Heart right ventricle (tissue), 16 donors: Measurements from ENCODE around the gene CCDC183. TPM values are rescaled to one million over a fixed set of nuclear protein-coding genes. Genes with fewer than 3 reads are reported as not detected.
"Not testable (repeated sequence)": the region's sequence is repeated elsewhere in the genome, so short reads cannot be mapped to it uniquely, and the experiment has no call there.

ENCODE experiments used
- ATAC-seq, 8 donors: fragments of 200-7000 bp; cut with Tn5 transposase; one replicate each; pipeline ENCODE4 v1.9.1; 2020; ENCODE audit warnings: mild to moderate bottlenecking in 8 of 8, moderate library complexity in 8 of 8, moderate number of reproducible peaks in 1 of 8
- DNase-seq, 2 donors: peaks; one replicate each; pipeline ENCODE4 v3.0.0-alpha.2; 2020
- H3K27ac ChIP-seq, 10 donors: fragments of 200-600 bp; sonication (generic) in 2 of 10; one replicate each; pipeline versions ENCODE4 v1.5.0 to v1.8.0; 2020 to 2022; ENCODE audit warnings: mild to moderate bottlenecking in 3 of 10
- H3K27me3 ChIP-seq, 7 donors: fragments of 200-600 bp; one replicate each; pipeline ENCODE4 v1.8.0; 2021 to 2022; ENCODE audit warnings: mild to moderate bottlenecking in 2 of 7
- H3K36me3 ChIP-seq, 9 donors: fragments of 200-600 bp; sonication (generic) in 1 of 9; one replicate each; pipeline versions ENCODE4 v1.5.0 to v1.8.0; 2020 to 2022; ENCODE audit warnings: mild to moderate bottlenecking in 2 of 9
- H3K4me1 ChIP-seq, 9 donors: fragments of 200-600 bp; sonication (generic) in 1 of 9; one replicate each; pipeline versions ENCODE4 v1.5.0 to v1.8.0; 2020 to 2022; ENCODE audit warnings: mild to moderate bottlenecking in 4 of 9
- H3K4me3 ChIP-seq, 10 donors: fragments of 200-600 bp; sonication (generic) in 2 of 10; one replicate each; pipeline versions ENCODE4 v1.5.0 to v1.8.0; 2020 to 2022; ENCODE audit warnings: mild to moderate bottlenecking in 7 of 10, moderate library complexity in 2 of 10
- H3K9me3 ChIP-seq, 11 donors: fragments of 200-600 bp in 10 of 11; sonication (generic) in 2 of 11; one replicate each; pipeline versions ENCODE4 v1.5.0 to v1.8.0; 2013 to 2022; ENCODE audit warnings: mild to moderate bottlenecking in 2 of 11, control low read depth in 1 of 11, moderate library complexity in 1 of 11
- WGBS, 2 donors: extraction: QIAGEN DNeasy Blood & Tissue Kit; methylation state at CpG; one replicate each; pipeline ENCODE4 v1.1.7; 2013; ENCODE audit warnings: inconsistent platforms in 1 of 2; 5-methylcytosine and 5-hydroxymethylcytosine counted together
- intact Hi-C, 10 donors: fragments of 100-400 bp; cut with DNase I; formaldehyde crosslinking; loops; one replicate each; pipeline versions ENCODE4 v1.11.1 to v1.14.2; 2022
- polyA plus RNA-seq, 2 donors: library from polyadenylated mRNA; stranded (reverse); fragments of 200-250 nt; gene quantifications; one replicate each; pipeline ENCODE4 v1.2.3, GENCODE V29; 2013
- total RNA-seq, 10 donors: library from RNA; stranded (reverse); fragmentation: NEBNext Ultra II Directional in 3 of 10; extraction: Animal tissue kit (Norgen Biotek cat#: 25700) in 3 of 10; gene quantifications; one replicate each; pipeline versions ENCODE4 v1.2.1 to v1.2.4, GENCODE V29; 2021 to 2023
- TF ChIP-seq, protein P1 (sequence below), 9 donors: fragments of 200-600 bp; sonication (generic) in 2 of 9; IDR thresholded peaks; one replicate each; pipeline versions ENCODE4 v1.5.0 to v1.8.0; 2021 to 2022; ENCODE audit warnings: antibody characterized with exemption in 9 of 9, mild to moderate bottlenecking in 5 of 9, moderate library complexity in 1 of 9
- donor health status: Arrhythmogenic right ventricular cardiomyopathy.
- donor health status: ischemic (EF 13 %, LVEDD 7.1; RV severe dilation, severe dysfunction).
- donor health status: healthy with polysubstance abuse.
- donor health status: DM: no; HTN: yes; CAD: no.
- donor health status: DM: no; HTN: no; CAD: no.
- donor health status: ischemic (EF 25% LVEDD 6.9; RV normal size, moderate dysfunction).
- donor health status: ischemic (EF 25% LVEDD 5.7; RV mildly dilated, moderate dysfunction).
- donor health status: healthy.
- donor health status: DM: yes; HTN: yes; CAD: no.
- donor health status: Ischemic cardiomyopathy.
- donor health status: ischemic (EF 35%, LVEDD 5.7; RV mildly dilated, moderate dysfunction).
- donor health status: nonischemic (EF 11% LVEDD 7.7; RV severe dilation, severe dysfunction).
- donor health status: DM: yes; HTN: yes; CAD: no.
- donor health status: PGD.
- donor health status: ischemic (EF 29% LVEDD 5.4; RV normal size, mild dysfunction).
- donor health status: nonischemic (EF 23%, LVEDD 6.1; RV moderate dilation, normal function).

CCDC183 gene
- total and polyA plus RNA-seq, 12 donors: 0.49 to 9.2 (median 1.1) TPM

DNA sequence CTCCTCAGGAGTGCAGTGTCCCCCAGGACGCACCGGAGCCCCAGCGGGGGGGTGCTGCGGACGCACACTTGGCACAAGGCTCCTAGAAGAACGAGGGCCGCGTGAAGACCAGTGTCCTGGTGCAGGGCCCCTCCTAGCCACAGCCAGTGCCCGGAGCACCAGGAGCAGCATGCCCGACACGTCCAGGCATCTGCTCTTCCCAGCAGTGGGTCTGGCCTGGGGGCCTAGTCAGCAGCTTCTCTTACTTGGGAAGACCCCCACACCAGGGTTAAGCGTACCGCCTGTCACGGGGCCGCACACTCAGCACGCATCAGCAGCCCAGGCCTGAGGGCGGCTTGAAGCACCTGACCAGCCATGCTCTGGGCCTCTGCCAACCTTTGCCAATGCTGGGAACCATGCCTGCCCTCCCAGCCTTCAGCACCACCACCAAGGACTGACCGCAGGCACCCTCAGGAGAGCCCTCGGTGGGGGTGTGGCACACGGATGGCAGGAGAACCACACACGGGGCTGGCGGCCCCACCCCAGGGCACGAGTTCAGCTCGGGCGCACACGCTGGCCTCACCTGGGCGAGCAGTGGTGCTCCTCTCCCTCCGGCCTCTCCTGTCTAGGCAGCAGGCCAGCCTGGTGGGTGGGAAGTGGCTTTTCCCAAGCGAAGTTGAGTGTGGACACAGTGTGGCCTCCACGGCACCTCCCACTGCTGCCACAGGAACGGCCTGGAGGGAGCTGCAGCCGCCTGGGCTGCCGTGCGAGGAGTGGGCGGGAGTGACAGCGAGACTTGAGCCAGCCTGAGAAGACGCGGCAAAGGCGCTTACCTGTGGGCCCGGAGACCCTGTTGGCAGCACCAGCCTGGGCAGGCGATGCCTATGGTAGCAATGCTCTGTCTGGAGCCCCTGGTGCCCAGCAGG is 34.1 kb downstream of the CCDC183 start:
- TF ChIP-seq, protein P1, sequence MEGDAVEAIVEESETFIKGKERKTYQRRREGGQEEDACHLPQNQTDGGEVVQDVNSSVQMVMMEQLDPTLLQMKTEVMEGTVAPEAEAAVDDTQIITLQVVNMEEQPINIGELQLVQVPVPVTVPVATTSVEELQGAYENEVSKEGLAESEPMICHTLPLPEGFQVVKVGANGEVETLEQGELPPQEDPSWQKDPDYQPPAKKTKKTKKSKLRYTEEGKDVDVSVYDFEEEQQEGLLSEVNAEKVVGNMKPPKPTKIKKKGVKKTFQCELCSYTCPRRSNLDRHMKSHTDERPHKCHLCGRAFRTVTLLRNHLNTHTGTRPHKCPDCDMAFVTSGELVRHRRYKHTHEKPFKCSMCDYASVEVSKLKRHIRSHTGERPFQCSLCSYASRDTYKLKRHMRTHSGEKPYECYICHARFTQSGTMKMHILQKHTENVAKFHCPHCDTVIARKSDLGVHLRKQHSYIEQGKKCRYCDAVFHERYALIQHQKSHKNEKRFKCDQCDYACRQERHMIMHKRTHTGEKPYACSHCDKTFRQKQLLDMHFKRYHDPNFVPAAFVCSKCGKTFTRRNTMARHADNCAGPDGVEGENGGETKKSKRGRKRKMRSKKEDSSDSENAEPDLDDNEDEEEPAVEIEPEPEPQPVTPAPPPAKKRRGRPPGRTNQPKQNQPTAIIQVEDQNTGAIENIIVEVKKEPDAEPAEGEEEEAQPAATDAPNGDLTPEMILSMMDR (IDR thresholded peaks at IDR 0.05): no peak

DNA sequence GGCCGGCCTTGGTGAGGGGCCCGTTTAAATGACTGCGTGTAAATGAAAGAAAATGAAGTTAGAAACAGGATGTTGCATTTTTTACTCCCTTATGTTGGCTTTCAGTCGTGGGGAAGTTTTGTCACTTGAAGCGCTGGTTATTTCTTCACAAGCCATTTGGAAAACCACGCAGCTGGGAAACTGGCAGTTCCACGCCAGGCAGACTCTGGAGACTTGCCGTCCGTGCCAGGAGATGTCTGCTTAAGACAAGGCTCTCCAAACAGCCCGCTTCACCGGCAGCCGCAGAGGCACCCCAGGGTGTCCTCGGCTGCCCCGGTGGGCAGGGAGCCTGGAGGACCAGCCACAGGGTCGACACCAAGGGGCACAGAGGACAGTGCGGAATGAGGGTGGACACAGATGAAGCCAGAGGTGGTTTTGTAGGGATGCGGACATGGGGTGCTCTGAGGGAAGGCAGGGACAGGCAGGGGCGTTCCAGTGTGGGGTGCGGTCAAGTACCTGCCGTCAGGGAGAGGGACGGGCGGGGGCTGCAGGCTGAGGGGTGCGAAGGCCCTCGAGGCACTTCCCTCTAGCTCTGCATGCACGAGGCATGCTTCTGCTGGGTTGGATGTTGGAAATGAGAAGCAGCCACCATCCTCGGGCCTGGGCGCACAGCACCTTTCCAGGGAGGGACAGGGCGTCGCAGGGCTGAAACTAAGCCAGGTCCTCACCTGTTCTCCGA is 35.0 kb downstream of the CCDC183 start:
- TF ChIP-seq, protein P1 (IDR thresholded peaks at IDR 0.05): no peak
- peak in 1 of 2 donors; percentile 3 for DNase-seq
- ATAC-seq: no peak
- no peak overlapping the region for H3K27ac ChIP-seq
- intact Hi-C loops: no loop called here
- no peaks in the 10 kb centered on the region for H3K9me3 ChIP-seq
- no peak overlapping the region for H3K4me3 ChIP-seq
- peaks cover 0 to 86% (median 44%) of the 10 kb centered on the region in 9 donors for H3K36me3 ChIP-seq
- H3K4me1 ChIP-seq: no peaks in the 10 kb centered on the region
- no peaks in the 10 kb centered on the region for H3K27me3 ChIP-seq
- 93 to 95% methylated on average over 30 of the region's 30 CpGs for WGBS, 2 donors

More for the DNA sequence above, 34.1 kb downstream of the CCDC183 start:
- H3K9me3 ChIP-seq: no peaks in the 10 kb centered on the region
- DNase-seq: peak in 1 of 2 donors; percentile 5
- intact Hi-C loops: no loop called here
- no peak overlapping the region for H3K27ac ChIP-seq
- no peak overlapping the region for H3K4me3 ChIP-seq
- H3K36me3 ChIP-seq: peaks cover 0 to 86% (median 45%) of the 10 kb centered on the region in 9 donors
- 87 to 90% methylated on average over 41 of the region's 41 CpGs for WGBS, 2 donors
- H3K4me1 ChIP-seq: no peaks in the 10 kb centered on the region
- H3K27me3 ChIP-seq: no peaks in the 10 kb centered on the region
- ATAC-seq: peak in 5 of 8 donors; percentile 2 to 47 (median 28)

DNA sequence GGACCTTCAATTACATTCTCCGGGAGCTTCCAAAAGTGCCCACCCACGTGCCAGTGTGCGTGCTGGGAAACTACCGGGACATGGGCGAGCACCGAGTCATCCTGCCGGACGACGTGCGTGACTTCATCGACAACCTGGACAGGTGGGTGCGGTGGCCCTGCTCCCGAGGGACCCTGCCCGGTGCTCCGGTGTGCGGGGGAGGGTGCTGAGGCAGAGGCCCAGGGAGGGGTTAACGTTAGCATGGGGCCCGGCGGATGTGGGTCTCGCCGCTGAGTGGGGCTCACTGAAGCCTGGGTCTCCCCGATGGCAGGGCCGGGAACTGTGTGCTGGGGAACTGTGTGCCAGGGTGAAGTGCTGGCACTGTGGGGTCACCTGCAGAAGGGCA is 35.6 kb downstream of the CCDC183 start:
- Histone ChIP-seq H3K27me3 (no peaks in the 10 kb centered on the region), H3K36me3 (peaks cover 0 to 86% (median 44%) of the 10 kb centered on the region in 9 donors), H3K9me3 (no peaks in the 10 kb centered on the region), H3K27ac (no peak overlapping the region), H3K4me3 (no peak overlapping the region), H3K4me1 (no peaks in the 10 kb centered on the region)
- TF ChIP-seq, protein P1 (IDR thresholded peaks at IDR 0.05): no peak
- intact Hi-C loops: no loop called here
- peak in 1 of 2 donors; percentile 3 for DNase-seq
- WGBS, 2 donors: 91 to 93% methylated on average over 23 of the region's 23 CpGs
- no peak for ATAC-seq

DNA sequence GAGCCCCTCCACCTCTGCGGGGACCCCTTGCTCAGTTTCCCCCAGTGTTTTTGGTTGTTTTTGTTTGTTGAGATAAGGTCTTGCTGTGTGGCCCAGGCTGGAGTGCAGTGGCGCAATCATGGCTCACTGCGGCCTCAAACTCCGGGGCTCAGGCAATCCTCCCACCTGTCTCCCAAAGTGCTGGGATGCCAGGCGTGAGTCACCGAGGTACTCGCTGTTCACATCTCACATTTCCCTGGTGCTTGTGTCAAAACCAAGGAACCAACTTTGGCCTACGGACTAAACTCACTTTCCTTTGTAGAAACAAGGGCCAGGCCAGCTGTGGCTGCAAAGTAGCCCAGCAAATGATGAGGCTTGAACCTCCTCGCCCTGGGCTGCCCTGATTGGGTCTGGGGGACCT is 36.4 kb downstream of the CCDC183 start:
- Histone ChIP-seq H3K4me1 (no peaks in the 10 kb centered on the region), H3K9me3 (no peaks in the 10 kb centered on the region), H3K27ac (no peak overlapping the region), H3K36me3 (peaks cover 0 to 88% (median 44%) of the 10 kb centered on the region in 9 donors), H3K4me3 (no peak overlapping the region), H3K27me3 (no peaks in the 10 kb centered on the region)
- DNase-seq (no peak), ATAC-seq (no peak)
- intact Hi-C loops: no loop called here
- 95 to 96% methylated on average over 9 of the region's 9 CpGs for WGBS, 2 donors
- TF ChIP-seq, protein P1 (IDR thresholded peaks at IDR 0.05): no peak

DNA sequence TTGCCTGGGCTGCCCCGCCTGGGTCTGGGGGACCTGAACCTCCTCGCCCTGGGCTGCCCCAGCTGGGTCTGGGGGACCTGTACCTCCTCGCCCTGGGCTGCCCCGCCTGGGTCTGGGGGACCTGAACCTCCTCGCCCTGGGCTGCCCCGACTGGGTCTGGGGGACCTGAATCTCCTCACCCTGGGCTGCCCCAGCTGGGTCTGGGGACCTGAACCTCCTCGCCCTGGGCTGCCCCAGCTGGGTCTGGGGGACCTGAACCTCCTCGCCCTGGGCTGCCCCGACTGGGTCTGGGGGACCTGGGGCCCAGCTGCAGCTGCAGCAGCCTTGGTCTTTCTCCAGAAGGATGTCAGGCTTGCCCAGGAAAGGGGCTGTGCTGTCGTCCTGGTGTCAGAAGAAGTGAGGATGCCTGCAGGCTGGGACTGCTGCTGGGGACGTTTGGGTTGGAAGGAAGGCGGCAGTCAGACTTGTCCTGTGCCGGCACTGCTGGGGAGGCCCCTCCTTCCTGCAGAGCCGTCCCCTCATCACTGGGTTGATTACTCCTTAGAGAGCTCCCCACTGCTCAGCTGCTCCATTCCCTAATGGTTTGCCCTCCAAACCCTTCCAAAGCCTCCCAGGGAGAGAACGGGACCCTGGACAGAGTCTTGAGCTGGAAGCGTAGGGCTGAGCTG is 37.4 kb downstream of the CCDC183 start:
- WGBS, 2 donors: 83% methylated on average over 16 of the region's 16 CpGs
- H3K9me3 ChIP-seq, H3K4me1 ChIP-seq, H3K4me3 ChIP-seq, intact Hi-C loops, H3K27me3 ChIP-seq, H3K27ac ChIP-seq: not testable (repeated sequence)
- H3K36me3 ChIP-seq: peaks cover 0 to 87% (median 36%) of the 10 kb centered on the region in 9 donors
- ATAC-seq (peak in 3 of 8 donors; percentile 12 to 23 (median 13)), DNase-seq (peak in 1 of 2 donors; percentile 8)
